ENCODE data around the gene FASTKD3. TPM values are rescaled to one million over a fixed set of nuclear protein-coding genes. Genes with fewer than 3 reads are reported as not detected.
"Not testable (repeated sequence)": the region's sequence is repeated elsewhere in the genome, so short reads cannot be mapped to it uniquely, and the experiment has no call there.

Gene FASTKD3, protein sequence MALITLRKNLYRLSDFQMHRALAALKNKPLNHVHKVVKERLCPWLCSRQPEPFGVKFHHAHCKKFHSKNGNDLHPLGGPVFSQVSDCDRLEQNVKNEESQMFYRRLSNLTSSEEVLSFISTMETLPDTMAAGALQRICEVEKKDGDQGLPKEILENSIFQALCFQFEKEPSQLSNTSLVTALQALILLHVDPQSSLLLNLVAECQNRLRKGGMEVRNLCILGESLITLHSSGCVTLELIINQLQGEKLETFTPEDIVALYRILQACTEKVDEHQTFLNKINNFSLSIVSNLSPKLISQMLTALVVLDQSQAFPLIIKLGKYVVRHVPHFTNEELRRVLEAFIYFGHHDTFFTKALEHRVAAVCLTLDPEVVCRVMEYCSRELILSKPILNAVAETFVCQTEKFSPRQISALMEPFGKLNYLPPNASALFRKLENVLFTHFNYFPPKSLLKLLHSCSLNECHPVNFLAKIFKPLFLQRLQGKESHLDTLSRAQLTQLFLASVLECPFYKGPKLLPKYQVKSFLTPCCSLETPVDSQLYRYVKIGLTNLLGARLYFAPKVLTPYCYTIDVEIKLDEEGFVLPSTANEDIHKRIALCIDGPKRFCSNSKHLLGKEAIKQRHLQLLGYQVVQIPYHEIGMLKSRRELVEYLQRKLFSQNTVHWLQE
- 10 to 100 TPM; 13.3 to 13.7 TPM for total RNA-seq
- polyA plus RNA-seq, result 10 to 100 TPM in 2 of 3 donors, 1 to 10 TPM in 1; 6.0 to 13.1 (median 11.0) TPM
- 7.4 to 41.8 (median 18.4) reads per million in 6 experiments for total RNA-seq

DNA sequence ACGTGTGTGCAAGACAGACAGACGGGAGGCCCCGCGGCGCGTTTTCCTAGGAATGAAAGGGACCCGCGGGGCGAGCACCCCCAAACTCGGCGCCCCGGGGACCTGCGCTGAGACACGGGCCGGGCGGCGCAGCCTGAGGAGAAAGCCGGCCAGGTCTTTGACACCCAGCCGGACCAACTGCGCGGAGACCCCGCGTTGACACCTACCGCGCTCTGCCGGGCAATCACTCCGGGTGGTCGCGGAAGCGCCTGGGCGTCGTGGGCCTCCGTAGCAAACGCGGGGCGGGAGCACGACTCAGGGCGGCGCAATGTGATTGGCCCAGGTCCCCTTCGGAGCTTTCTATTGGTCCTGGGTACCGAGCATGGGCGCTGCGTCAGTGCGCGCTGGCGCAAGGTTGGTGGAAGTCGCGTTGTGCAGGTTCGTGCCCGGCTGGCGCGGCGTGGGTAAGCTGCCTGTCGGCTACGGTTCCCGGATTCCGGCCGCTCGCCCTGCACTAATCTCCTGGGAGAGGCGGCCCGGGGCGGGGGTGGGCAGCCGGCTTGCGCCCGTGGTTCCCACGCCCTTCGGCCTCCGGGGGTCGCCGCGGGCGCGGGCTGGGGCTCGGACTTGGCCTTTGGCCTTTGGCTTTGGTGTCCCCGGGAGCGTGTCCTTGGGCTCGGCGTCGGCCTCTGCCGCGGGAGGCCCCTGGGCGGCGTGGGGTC lies at the start of gene FASTKD3, which contains the start of gene MTRR:
TSS of gene FASTKD3 (minus strand) at position 259 of the 701 bp plus-strand sequence. CDS start 948 bp downstream, outside the sequence.
TSS of gene MTRR (plus strand) at position 376 of the 701 bp plus-strand sequence. CDS start 1,647 bp downstream, outside the sequence.
- Mint-ChIP-seq H3K27me3 (no peaks in the 10 kb centered on the region), H3K27ac (peak within 1 kb of the TSS; percentile 82 to 97 (median 94)), H3K9me3 (no peaks in the 10 kb centered on the region), H3K36me3 (peaks cover 4 to 35% (median 5%) of the 10 kb centered on the region in 3 donors), H3K4me1 (peaks cover 40 to 76% (median 74%) of the 10 kb centered on the region in 4 donors), H3K4me3 (peak within 1 kb of the TSS; percentile 89 to 100 (median 96))
- ATAC-seq (peak; percentile 99), DNase-seq (peak; percentile 81 to 92 (median 88))
- POLR2A ChIA-PET, result interaction anchor here (1.1 to 1.5 kb wide), 3 partner anchors 11 to 1236 kb away, joined by 3 to 4 read pairs (median 4); partner anchors contain the start of genes NSUN2 and SRD5A1

GRCh38 chr5:7917130-7918123 lies 48.6 kb upstream of the FASTKD3 start:
- Mint-ChIP-seq H3K27me3 (peaks cover 0 to 9% (median 2%) of the 10 kb centered on the region in 5 donors), H3K36me3 (peaks cover 6 to 13% (median 8%) of the 10 kb centered on the region in 3 donors), H3K4me3 (no peak overlapping the region), H3K4me1 (no peaks in the 10 kb centered on the region), H3K9me3 (peaks cover 0 to 41% (median 18%) of the 10 kb centered on the region in 9 donors), H3K27ac (no peak overlapping the region)
- POLR2A ChIA-PET, result no interaction called here
- DNase-seq (no peak), ATAC-seq (no peak)

DNA sequence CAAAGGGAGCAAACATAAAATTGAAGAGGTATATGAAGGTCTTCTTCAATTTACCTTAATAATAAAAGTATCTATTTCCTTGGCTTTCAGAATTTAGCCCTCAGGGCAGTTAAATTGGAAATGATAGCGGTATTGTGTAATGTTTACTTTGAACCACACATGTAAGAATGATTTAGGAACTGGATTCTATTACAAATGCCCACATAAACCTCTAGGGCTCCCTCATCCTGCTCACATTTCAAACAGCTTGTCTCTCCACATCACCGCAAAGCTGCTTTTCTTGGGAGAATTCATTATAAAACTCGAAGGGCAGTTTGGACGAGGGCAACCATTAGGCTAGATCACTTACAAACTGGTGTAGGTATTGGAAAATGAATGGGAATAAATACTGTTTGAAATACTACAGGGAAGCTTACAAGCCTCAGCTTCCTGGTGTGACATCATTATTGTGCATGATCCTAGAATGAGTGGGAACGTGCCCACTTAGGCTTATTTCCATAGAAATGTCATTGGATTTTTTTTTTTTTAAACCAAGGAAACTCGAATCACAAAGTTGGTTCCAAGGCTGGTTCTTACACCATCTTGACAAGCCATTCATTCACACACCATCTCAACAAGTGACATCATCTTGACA lies 47.5 kb upstream of the FASTKD3 start:
- no peak for ATAC-seq
- peaks cover 10 to 19% (median 18%) of the 10 kb centered on the region in 3 donors for H3K36me3 Mint-ChIP-seq
- H3K4me1 Mint-ChIP-seq, result no peaks in the 10 kb centered on the region
- no peak overlapping the region for H3K4me3 Mint-ChIP-seq
- peaks cover 0 to 52% (median 24%) of the 10 kb centered on the region in 9 donors for H3K9me3 Mint-ChIP-seq
- DNase-seq, result no peak
- POLR2A ChIA-PET, result no interaction called here
- peaks cover 0 to 3% (median 0%) of the 10 kb centered on the region in 5 donors for H3K27me3 Mint-ChIP-seq
- H3K27ac Mint-ChIP-seq, result no peak overlapping the region

DNA sequence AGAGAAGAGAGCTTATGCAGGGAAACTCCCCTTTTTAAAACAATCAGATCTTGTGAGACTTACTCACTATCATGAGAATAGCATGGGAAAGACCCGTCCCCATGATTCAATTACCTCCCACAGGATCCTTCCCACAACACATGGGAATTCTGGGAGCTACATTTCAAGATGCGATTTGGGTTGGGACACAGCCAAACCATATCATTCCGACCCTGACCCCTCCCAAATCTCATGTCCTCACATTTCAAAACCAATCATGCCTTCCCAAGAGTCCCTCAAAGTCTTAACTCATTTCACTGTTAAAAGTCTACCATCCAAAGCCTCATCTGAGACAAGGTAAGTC lies 42.6 kb upstream of the FASTKD3 start:
- POLR2A ChIA-PET, DNase-seq, H3K4me1 Mint-ChIP-seq, H3K4me3 Mint-ChIP-seq, H3K27ac Mint-ChIP-seq, ATAC-seq, H3K27me3 Mint-ChIP-seq: not testable (repeated sequence)
- Mint-ChIP-seq H3K9me3 (peaks cover 18 to 81% (median 43%) of the 10 kb centered on the region in 9 donors), H3K36me3 (peaks cover 43 to 54% (median 51%) of the 10 kb centered on the region in 3 donors)

DNA sequence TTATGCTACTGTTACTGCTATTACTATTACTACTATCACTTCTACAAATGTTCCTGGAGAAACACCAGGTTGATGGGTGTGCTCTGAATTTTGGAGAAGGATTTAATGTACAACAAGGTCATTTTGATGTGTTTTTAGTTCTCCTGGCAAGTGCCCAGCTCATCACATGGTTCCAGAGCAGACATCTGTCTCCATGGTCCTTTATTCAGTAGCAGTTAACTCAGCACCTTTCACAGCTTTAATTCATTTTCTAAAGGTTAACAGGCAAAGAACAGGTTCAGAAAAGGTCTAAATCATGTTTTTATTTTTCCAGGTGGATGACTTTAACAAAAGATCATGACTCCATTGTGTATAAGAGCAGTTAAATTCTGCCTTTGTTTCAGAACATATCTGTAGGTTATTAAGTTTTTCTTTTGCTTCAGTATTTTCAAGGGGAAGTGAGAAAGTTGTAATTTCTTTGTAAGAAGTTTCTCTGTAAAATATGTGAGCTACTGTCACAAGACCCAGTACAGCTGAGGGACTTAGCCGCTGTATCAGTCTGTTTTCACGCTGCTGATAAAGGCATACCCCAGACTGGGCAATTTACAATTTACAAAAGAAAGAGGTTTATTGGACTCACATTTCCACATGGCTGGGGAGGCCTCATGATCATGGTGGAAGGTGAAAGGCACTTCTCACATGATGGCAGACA lies 42.1 kb upstream of the FASTKD3 start:
- no peak for DNase-seq
- peaks cover 18 to 81% (median 43%) of the 10 kb centered on the region in 9 donors for H3K9me3 Mint-ChIP-seq
- POLR2A ChIA-PET, result no interaction called here

GRCh38 chr5:7908317-7908716 lies 39.5 kb upstream of the FASTKD3 start:
- H3K4me1 Mint-ChIP-seq, result no peaks in the 10 kb centered on the region
- H3K27me3 Mint-ChIP-seq, result no peaks in the 10 kb centered on the region
- H3K9me3 Mint-ChIP-seq, result peaks cover 18 to 61% (median 38%) of the 10 kb centered on the region in 9 donors
- POLR2A ChIA-PET, result no interaction called here
- DNase-seq, result no peak
- no peak overlapping the region for H3K27ac Mint-ChIP-seq
- H3K36me3 Mint-ChIP-seq, result peaks cover 68 to 83% (median 73%) of the 10 kb centered on the region in 3 donors
- H3K4me3 Mint-ChIP-seq, result no peak overlapping the region
- no peak for ATAC-seq

More for the DNA sequence above, 42.1 kb upstream of the FASTKD3 start:
- Mint-ChIP-seq H3K27me3 (no peaks in the 10 kb centered on the region), H3K27ac (no peak overlapping the region), H3K4me1 (no peaks in the 10 kb centered on the region), H3K36me3 (peaks cover 48 to 59% (median 52%) of the 10 kb centered on the region in 3 donors), H3K4me3 (no peak overlapping the region)
- no peak for ATAC-seq

- Mint-ChIP-seq H3K27ac (no peak overlapping the region), H3K4me3 (no peak overlapping the region), H3K27me3 (no peaks in the 10 kb centered on the region), H3K36me3 (peaks cover 64 to 87% (median 76%) of the 10 kb centered on the region in 3 donors), H3K4me1 (no peaks in the 10 kb centered on the region), H3K9me3 (peaks cover 18 to 54% (median 36%) of the 10 kb centered on the region in 9 donors)
- no peak for DNase-seq
- POLR2A ChIA-PET, result no interaction called here
- no peak for ATAC-seq
Observed at GRCh38 chr5:7907612-7908011, 38.8 kb upstream of the FASTKD3 start.

- no peaks in the 10 kb centered on the region for H3K4me1 Mint-ChIP-seq
- no peaks in the 10 kb centered on the region for H3K27me3 Mint-ChIP-seq
- ATAC-seq (no peak), DNase-seq (no peak)
- H3K36me3 Mint-ChIP-seq, result peaks cover 67 to 89% (median 75%) of the 10 kb centered on the region in 3 donors
- POLR2A ChIA-PET, result no interaction called here
- H3K27ac Mint-ChIP-seq, result peak overlapping the region in 1 of 10 donors; percentile 19
- H3K4me3 Mint-ChIP-seq, result no peak overlapping the region
- H3K9me3 Mint-ChIP-seq, result peaks cover 6 to 26% (median 22%) of the 10 kb centered on the region in 9 donors
Observed at GRCh38 chr5:7904170-7904569, 35.3 kb upstream of the FASTKD3 start.

- H3K36me3 Mint-ChIP-seq, result peaks cover 63 to 89% (median 69%) of the 10 kb centered on the region in 3 donors
- peak overlapping the region in 3 of 10 donors; percentile 53 to 78 (median 64) for H3K27ac Mint-ChIP-seq
- H3K27me3 Mint-ChIP-seq, result no peaks in the 10 kb centered on the region
- no peak for ATAC-seq
- peaks cover 0 to 1% (median 0%) of the 10 kb centered on the region in 4 donors for H3K4me1 Mint-ChIP-seq
- peaks cover 2 to 15% (median 10%) of the 10 kb centered on the region in 9 donors for H3K9me3 Mint-ChIP-seq
- no peak for DNase-seq
- no peak overlapping the region for H3K4me3 Mint-ChIP-seq
- POLR2A ChIA-PET, result no interaction called here
Observed at GRCh38 chr5:7902666-7903625, 34.1 kb upstream of the FASTKD3 start.

GRCh38 chr5:7902201-7902600 lies 33.4 kb upstream of the FASTKD3 start:
- H3K9me3 Mint-ChIP-seq, result peaks cover 0 to 7% (median 4%) of the 10 kb centered on the region in 9 donors
- peak overlapping the region in 1 of 10 donors; percentile 78 for H3K27ac Mint-ChIP-seq
- DNase-seq, result no peak
- no peaks in the 10 kb centered on the region for H3K27me3 Mint-ChIP-seq
- H3K4me3 Mint-ChIP-seq, result no peak overlapping the region
- ATAC-seq, result no peak
- peaks cover 55 to 89% (median 68%) of the 10 kb centered on the region in 3 donors for H3K36me3 Mint-ChIP-seq
- POLR2A ChIA-PET, result no interaction called here
- H3K4me1 Mint-ChIP-seq, result peaks cover 0 to 1% (median 0%) of the 10 kb centered on the region in 4 donors

Measured in naive thymus-derived CD8-positive, alpha-beta T cell (primary cell).